H1 (cell line): ENCODE data around the gene UFD1. TPM values are rescaled to one million over a fixed set of nuclear protein-coding genes. Genes with fewer than 3 reads are reported as not detected.

Experiments
- KDM1A ChIP-seq: fragments of 200-600, 300-600 bp; sonication (generic); IDR thresholded peaks from 2 replicates; pipeline ENCODE4 v1.7.1; 2016; ENCODE audit warnings: mild to moderate bottlenecking, low read length, borderline replicate concordance
- NANOG ChIP-seq: IDR thresholded peaks from 2 replicates; pipeline ENCODE4 v1.6.1; 2011; ENCODE audit warnings: low read length, low read depth, mild to moderate bottlenecking, inconsistent platforms; ENCODE audit not compliant: insufficient read depth, poor library complexity, severe bottlenecking
- NRF1 ChIP-seq: IDR thresholded peaks from 2 replicates; pipeline ENCODE4 v1.6.1; 2011; ENCODE audit warnings: mild to moderate bottlenecking, low read depth, low read length, improper control_type of control experiment
- RNF2 ChIP-seq: fragments of 200-900, 300-1000 bp; sonication (generic); IDR thresholded peaks from 2 replicates; pipeline ENCODE4 v1.7.1; 2016; ENCODE audit warnings: borderline replicate concordance, low read depth, mild to moderate bottlenecking, antibody characterized with exemption, low read length; ENCODE audit not compliant: poor library complexity, severe bottlenecking; ENCODE audit errors: missing control alignments
- RXRA ChIP-seq: IDR thresholded peaks from 2 replicates; pipeline ENCODE4 v1.6.1; 2011; ENCODE audit warnings: low read depth, mild to moderate bottlenecking, low read length, moderate library complexity; ENCODE audit not compliant: insufficient read depth
- SIN3A ChIP-seq, 2 experiments: IDR thresholded peaks in 1 of 2; conservative IDR thresholded peaks in 1 of 2; 2 replicates each; pipeline ENCODE4 v1.6.1; 2011 to 2012; ENCODE audit warnings: low read length in 2 of 2, improper control_type of control experiment in 1 of 2, low read depth in 1 of 2, mild to moderate bottlenecking in 1 of 2
- USF2 ChIP-seq: IDR thresholded peaks from 2 replicates; pipeline ENCODE4 v1.6.1; 2011; ENCODE audit warnings: low read length, improper control_type of control experiment
- polyA plus RNA-seq, 7 experiments: library from polyadenylated mRNA; depleted of rRNA in 3 of 7; stranded (reverse) in 5 of 7; unstranded in 2 of 7; fragments of >200 nt in 5 of 7; fragments of 200-250 nt in 2 of 7; gene quantifications; 1 replicate in 5 of 7; 2 replicates in 1 of 7; 4 replicates in 1 of 7; pipeline versions ENCODE4 v1.2.1 to v1.2.3, GENCODE V29; 2011 to 2013; ENCODE audit warnings: missing spikeins in 2 of 7, mixed read lengths in 2 of 7
- total RNA-seq: library from RNA; stranded (reverse); fragmentation: NEBNext Ultra II Directional; extraction: Animal tissue kit (Norgen Biotek cat#: 25700); gene quantifications from 2 replicates; pipeline ENCODE4 v1.2.1, GENCODE V29; 2021

Gene UFD1
- total and polyA plus RNA-seq, 2 of the 8 experiments (the other 6 are each of a cell fraction or from before 2014, with no cell fraction given): 74.6 to 116 TPM

- TF ChIP-seq NANOG: no peak
- no peak for TF ChIP-seq NRF1
- TF ChIP-seq KDM1A: no peak
- no peak for TF ChIP-seq RXRA
- no peak for TF ChIP-seq RNF2
- TF ChIP-seq SIN3A (conservative IDR thresholded peaks at IDR 0.05 in 1 of 2, IDR thresholded peaks at IDR 0.05 in 1 of 2; ENCODE audit: low read depth in 1 of 2, low read length in 2 of 2): no peak
- no peak for TF ChIP-seq USF2
Measured at GRCh38 chr22:19463008-19463407, 16.0 kb downstream of the UFD1 start (continued).
